HG03108 (cell line): Measurements from ENCODE around the gene HRC.
"Not testable (repeated sequence)": the region's sequence is repeated elsewhere in the genome, so short reads cannot be mapped to it uniquely, and the experiment has no call there.

Experiments
- ATAC-seq: cut with Tn5 transposase; IDR thresholded peaks from one replicate; pipeline ENCODE4 v1.9.1; 2021; ENCODE audit warnings: moderate library complexity; ENCODE audit not compliant: unreplicated experiment

The HRC gene

GRCh38 chr19:49136771-49137171 lies 18.4 kb downstream of the HRC start:
- no peak for ATAC-seq

- no peak for ATAC-seq
Measured at GRCh38 chr19:49135686-49136085, 19.5 kb downstream of the HRC start.

- ATAC-seq: no peak
Measured at GRCh38 chr19:49133621-49134454, 21.4 kb downstream of the HRC start.

DNA sequence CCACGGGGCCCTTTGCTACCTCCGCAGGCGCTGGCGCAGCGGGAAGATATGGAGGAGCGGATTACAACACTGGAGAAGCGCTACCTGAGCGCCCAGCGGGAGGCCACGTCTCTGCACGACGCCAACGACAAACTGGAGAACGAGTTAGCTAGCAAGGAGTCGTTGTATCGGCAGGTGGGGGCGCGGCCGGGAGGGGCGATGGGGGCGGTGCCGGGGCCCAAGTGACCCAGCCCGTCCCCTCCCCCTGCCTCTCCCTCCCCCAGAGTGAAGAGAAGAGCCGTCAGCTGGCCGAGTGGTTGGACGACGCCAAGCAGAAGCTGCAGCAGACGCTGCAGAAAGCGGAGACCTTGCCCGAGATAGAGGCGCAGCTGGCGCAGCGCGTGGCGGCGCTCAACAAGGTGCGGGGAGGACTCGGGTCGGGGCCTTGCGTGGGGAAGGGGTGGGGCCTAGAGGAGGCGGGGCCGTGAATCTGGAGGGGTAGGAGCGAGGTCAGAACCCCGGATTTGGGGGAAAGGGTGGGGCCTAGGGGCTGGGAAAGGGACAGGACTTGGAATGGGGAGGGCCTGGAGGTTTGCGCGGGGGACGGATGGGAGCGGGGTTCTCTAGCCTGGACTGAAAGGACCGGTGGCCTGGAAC lies 22.1 kb downstream of the HRC start:
- no peak for ATAC-seq

DNA sequence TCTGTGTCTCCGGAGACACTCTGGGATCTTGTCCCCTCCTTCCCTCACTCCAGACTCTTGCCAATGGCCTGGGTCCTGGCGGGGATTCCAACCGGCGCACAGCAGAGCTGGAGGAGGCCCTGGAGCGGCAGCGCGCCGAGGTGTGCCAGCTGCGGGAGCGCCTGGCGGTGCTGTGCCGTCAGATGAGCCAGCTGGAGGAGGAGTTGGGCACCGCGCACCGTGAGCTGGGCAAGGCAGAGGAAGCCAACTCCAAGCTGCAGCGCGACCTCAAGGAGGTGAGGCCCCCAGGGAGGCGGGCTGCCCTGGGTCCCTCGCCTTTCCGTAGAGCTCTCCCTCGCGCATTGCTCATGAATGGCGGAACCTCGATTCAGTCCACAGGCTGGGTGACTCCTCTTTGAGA lies 24.9 kb downstream of the HRC start:
- ATAC-seq: no peak

- no peak for ATAC-seq
Measured at GRCh38 chr19:49129238-49129583, 26.0 kb downstream of the HRC start.

DNA sequence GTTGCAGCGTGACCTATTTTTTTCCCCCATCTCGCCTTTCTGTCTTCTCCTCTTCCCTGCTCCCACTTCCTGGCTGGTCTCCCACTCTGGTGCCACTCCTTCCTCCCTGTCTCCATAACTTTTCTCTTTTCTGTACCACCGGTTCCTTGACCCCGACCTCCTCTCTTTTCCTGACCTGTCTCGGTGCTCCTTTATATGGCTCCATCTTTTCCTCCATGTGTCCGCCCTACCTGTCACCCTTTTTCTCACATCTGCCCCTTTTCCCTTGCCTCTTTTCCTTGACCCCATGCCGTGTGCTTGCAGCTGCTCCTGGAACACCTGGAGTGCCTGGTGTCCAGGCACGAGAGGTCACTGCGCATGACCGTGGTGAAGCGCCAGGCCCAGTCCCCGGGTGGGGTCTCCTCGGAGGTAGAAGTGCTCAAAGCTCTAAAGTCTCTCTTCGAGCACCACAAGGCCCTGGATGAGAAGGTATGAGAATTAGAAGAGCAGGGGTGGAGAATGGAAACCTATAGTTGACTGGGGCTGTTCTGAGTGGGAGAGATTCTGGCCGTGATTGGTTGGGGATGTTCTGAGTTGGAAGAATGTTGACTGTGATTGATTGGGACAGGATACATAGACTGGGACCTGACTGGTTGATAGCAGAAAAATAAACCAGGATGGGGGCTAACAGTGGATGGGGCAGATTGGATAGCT lies 26.5 kb downstream of the HRC start:
- ATAC-seq: no peak

DNA sequence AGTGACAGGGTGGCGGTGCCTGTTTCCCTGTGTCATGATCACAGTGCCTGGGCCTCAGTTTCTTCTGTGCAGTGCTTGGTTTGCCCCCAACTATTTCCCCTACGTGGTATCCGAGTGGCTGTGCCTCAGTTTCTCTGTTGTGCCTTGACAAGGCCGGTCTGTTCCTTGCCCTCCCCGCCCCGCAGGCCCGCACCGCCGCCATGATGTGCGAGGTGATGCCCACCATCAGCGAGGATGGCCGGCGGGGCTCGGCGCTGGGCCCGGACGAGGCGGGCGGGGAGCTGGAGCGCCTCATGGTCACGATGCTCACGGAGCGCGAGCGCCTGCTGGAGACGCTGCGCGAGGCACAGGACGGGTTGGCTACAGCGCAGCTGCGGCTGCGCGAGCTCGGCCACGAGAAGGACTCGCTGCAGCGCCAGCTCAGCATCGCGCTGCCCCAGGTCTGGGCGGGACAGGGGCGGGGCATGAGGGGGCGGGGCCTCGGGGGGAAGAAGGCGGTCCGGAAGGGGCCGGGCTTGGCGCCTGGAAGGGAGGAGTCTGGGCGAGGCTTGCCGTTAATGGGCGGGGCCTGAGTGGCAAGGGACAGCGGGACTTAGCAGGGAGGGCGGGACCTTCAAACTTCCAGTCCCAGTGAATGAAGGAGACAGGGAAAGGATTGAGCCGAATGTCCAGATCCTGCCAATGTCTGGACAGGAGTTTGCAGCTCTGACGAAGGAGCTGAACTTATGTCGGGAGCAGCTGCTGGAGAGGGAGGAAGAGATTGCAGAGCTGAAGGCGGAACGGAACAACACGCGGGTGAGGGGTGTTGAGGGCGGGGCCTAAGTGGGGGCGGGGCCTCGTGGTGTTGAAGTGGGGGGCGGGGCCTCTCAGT lies 27.3 kb downstream of the HRC start:
- ATAC-seq: peak; percentile 89

GRCh38 chr19:49127225-49127624 lies 28.0 kb downstream of the HRC start:
- not testable (repeated sequence) for ATAC-seq

DNA sequence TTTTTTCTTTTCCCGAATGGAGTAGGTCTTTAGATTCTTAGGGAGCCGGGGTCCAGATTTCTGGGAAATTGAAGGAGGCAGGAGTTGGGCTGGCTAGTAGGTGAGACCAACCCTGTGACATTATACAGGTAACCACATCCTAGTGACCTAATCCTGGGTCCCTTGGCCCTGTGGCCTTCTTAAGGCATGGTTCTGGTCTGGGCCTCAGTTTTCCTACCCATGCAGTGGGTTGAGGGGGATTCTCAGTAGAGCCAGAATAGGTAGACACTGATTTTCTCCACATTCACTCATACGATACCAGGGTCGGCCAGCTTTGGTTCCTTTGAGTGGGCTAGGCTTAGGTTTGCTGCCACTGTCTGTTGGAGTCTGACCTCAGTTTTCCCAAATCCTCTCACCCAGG lies 28.6 kb downstream of the HRC start:
- ATAC-seq: no peak

DNA sequence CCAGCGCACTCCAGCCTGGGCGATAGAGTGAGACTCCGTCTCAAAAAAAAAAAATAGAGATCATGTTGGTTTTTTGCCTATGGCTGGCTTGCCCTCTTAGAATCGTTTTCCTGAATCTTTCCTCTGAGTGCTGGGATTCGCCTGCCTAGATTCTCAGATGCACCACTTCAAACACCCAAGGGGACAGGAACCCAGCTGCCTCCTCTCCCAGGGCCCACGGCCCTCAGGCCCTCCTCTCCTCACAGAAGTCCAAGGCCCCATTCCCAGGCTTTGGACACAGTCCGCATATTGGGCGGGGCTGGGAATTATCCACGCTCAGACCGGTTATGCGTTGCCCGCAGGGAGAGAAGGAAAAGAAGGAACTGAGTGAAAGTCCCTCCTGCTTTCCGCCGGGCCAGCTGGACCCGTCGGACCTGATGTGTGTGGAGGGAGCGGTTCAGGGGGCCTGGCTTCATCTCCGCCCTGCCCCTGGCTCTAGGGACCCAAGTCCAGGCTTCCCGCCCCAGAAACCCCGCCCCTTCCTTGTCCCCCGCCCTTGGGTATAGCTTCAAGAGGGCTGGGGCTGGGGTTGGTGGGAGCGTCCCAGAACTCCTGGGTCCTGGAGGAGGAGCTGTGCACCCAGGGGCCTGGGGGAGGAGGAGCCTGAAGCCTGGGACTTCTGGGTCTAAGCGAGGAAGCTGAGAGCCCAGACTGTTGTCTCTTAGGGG lies 30.0 kb downstream of the HRC start:
- no peak for ATAC-seq

DNA sequence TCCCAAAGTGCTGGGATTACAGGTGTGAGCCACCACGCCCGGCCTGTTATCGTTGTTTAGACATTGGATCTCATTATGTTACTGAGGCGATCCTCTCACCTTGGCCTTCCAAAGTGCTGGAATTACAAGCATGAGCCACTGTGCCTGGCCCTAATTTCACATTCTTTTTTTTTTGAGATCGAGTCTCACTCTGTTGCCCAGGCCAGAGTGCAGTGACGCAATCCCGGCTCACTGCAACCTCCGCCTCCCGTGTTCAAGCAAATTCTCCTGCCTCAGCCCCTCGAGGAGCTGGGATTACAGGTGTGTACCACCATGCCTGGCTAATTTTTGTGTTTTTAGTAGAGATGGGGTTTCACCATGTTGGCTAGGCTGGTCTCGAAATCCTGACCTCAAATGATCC lies 31.9 kb downstream of the HRC start:
- not testable (repeated sequence) for ATAC-seq

- not testable (repeated sequence) for ATAC-seq
Measured at GRCh38 chr19:49121841-49122240, 33.4 kb downstream of the HRC start.

- ATAC-seq: no peak
Measured at GRCh38 chr19:49120868-49121267, 34.3 kb downstream of the HRC start.

DNA sequence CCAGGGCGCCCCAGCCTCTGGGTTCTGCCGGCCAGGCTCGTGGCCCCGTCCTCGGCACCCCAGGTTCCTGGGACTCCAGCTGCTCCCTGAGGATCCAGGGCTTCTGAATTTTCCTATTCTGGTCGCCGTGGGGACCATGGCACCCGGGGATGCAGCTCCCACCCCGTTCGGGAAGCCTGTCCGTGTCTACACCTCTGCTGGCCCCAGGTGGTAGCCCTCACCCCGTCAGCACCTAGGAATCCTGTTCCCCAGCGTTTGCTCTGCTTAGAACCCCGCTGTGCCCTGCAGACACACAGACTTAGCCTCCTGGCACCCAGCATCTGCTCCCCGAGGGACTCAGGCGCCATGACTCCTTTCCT lies 34.9 kb downstream of the HRC start:
- ATAC-seq: no peak

DNA sequence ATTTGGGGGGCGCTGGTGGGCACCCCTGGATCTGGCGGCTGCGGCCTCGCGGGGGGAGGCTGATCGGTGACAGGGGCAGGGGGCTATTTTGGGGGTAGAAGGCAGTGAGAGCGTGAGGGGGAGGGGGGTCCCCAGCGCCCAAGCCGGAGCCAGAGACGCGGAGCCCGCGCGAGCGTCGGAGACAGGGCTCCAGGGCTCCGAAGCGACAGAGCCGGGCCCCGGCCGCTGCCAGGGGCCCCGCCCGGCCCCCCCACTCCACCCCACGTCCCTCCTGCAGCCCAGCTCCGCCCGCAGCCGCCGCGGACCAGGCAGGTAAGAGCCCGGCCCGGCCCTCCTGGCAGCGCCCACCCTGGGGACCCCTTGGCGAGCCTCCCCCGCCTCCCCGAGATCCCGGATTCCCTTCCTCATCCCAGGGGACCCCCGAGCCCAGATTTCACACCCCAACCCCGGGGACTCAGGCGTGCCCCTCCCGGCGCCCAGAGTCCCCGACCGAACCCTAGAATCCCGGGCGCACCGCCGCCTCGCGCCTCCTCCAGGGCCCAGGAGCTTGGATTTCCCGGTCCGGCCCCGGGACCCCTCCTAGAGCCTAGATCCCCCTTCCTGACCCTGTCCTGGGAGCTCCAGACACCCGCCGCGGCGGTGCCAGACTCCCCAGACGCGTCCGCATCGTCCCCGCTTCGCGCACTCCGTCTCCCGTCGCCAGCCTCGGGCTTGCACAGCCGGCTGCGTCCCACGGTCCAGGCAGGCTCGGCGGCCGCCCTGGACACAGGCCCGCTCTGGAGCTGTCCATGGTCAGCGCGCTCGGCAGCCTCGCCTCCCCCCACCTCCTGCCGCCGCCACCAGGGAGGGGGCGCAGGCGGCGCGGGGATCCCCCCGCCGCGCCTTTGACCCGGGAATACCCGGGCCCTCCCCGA lies 35.5 kb downstream of the HRC start, which contains the start of gene PPFIA3:
TSS of gene PPFIA3 (plus strand) at position 134 of the 914 bp plus-strand sequence. CDS start 8,330 bp downstream, outside the sequence.
- ATAC-seq: no peak

DNA sequence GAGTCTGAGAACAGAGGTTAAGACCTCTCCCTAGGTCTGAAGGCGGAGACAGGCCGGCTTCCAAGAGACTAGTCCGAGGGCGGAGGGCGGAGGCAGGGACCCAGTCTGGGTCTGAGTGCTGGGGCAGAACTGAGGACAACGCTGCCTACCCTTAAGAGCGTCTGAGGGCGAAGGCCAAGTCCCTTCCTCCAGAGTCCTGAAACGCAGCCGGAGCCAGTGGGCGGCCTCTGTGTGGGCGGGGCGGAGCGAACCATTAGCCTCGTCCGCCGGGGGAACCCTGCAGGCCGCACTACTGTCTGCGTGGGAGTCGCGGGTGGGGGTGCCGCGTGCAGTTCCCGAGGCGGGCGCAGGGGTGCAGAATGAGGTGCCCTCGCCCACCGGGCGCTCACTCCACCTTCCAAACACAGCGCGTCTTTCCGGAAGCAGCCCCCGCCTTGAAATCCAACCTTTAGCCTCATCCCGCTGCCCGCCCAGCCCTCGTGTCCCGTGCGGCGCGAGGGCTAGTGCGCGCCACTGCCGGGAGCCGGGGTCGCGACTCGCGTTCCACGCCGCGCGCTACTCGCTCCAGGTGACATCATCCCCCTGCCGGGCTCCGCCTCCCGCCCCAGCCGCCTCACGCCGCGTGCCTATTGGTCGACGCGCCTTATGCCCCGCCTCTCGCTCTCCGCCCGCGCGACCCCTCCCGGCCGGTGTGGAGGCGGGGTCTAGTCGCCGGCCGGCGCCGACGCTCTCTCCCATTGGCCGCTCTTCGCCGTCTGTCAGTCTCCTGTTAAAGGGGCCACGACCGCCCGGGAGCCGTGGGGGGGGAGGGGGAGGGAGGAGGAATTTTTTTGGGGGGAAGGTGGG lies 36.4 kb downstream of the HRC start, which contains the start of gene C19orf73:
TSS of gene C19orf73 (minus strand) at position 579 of the 846 bp plus-strand sequence. CDS start at position 458, 121 bp downstream.
- peak; percentile 73 for ATAC-seq
